GM19193 (cell line): ENCODE results near the gene GRHL3.

Experiments
- POLR2A ChIP-seq: IDR thresholded peaks from 4 replicates; pipeline ENCODE4 v1.6.1; 2011; ENCODE audit not compliant: insufficient read depth, insufficient read length; ENCODE audit errors: extremely low read depth

GRHL3 gene

GRCh38 chr1:24343412-24344089 lies 24.4 kb downstream of the GRHL3 start:
- TF ChIP-seq POLR2A: no peak

- no peak for TF ChIP-seq POLR2A
These were observed 25.1 kb downstream of the GRHL3 start for GRCh38 chr1:24344090-24344742.

GRCh38 chr1:24345334-24345733 lies 26.2 kb downstream of the GRHL3 start:
- TF ChIP-seq POLR2A: no peak

DNA sequence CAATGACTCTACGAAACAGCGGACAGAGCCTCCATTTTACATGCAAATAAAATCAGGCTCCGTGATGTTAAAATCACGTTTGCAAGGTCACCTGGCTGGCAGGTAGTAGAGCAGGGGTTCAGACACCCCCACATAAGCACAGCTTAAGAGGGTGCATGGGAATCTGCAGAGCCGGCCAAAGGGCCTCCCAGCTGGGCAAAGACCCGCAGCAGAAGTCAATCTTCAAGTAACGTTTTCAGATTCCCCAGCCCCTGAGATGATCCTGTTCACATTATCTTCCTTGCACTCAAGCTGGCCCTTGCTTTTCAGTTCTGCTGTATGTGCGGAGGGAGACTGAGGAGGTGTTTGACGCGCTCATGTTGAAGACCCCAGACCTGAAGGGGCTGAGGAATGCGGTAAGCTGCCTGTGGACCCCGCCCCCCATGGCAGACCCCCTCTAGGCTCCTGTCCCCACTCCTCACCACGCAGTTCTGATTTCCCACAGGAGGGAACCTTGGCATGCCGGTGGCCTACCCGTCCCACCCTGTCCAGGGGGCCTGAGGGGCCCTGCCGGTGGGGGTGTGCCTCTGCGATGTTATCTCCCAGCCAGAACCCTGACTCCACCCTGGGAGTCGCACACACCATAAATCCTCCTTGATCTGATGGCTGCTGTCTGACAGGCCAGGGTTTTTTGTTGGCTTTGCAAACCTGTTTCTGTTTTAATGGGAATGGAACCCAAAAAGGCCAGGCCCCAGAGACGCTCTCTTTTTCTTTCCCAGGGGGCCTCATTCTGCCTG lies 28.2 kb downstream of the GRHL3 start:
- TF ChIP-seq POLR2A: no peak

DNA sequence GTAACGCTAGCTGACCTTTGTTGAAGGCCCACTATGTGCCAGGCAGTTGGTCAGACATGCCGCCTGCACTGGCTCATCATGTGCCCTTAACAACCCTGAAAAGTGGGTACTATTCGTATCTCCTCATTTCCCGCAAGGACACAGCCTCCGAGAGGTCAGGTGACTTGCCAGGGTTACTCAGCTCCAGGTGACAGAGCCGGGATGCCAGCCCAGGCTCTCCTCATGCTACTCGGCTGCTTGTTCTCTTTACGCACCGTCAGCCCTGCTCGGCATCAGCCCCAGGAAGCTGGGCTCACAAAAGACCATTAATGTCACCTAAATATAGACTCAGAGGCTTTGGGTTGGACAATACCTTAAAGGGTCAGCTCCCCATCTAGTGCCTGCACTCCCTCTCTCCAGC lies 29.0 kb downstream of the GRHL3 start:
- TF ChIP-seq POLR2A: no peak

- TF ChIP-seq POLR2A: no peak
These were observed 30.7 kb downstream of the GRHL3 start for GRCh38 chr1:24349891-24350290.

GRCh38 chr1:24351247-24351646 lies 32.1 kb downstream of the GRHL3 start:
- TF ChIP-seq POLR2A: no peak

- TF ChIP-seq POLR2A: no peak
These were observed 32.9 kb downstream of the GRHL3 start for GRCh38 chr1:24351918-24352627.

DNA sequence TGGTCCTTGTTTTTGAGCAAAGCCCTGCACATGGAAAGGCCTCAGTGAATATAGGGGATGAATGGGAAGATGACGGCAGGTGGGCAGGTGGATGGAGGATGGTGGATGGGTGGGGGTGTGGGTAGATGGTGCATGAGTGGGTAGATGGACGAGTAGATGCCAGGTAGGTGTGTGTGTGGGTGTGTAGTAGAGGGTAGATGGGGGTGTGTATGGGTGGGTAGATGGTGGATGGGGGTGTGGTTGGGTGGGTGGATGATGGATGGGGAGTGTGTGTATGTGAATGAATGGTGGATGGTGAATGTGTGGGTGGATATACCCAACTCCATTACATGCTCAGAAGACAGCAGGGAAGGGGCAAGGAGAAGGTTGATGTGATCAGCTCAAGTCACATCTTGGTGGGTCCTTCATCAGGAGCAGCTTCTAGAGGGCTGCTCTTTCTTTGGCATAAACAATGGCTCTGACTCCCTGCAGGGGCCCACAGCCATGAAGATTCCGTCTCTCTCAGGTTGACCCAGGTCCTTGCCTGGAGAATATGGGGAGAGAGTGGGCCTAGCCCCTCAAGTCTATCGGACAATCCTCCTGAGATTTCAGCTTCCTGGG lies 34.2 kb downstream of the GRHL3 start:
- no peak for TF ChIP-seq POLR2A

- TF ChIP-seq POLR2A: no peak
These were observed 36.3 kb downstream of the GRHL3 start for GRCh38 chr1:24355466-24355865.

GRCh38 chr1:24357038-24357437 lies 37.9 kb downstream of the GRHL3 start:
- no peak for TF ChIP-seq POLR2A

DNA sequence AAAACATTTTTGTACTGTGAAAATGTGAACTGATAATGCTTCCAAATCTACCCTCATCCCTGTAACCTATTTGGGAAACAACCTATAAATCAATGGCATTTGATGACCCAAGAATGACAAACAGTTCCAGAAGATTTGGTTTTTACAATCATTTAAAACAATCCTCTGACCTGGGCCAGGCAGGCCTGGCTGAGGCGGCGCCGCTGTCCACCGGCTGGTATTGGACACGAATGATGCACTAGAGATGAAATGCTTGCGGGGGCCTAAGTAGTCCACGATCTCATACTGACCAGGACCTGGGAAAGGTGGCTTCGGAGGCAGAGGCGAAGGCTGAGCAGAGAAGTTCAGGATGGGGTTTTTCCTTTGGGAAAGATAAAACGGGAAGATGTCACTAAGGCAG lies 41.5 kb downstream of the GRHL3 start:
- TF ChIP-seq POLR2A: no peak

GRCh38 chr1:24361811-24362210 lies 42.7 kb downstream of the GRHL3 start:
- TF ChIP-seq POLR2A: no peak

DNA sequence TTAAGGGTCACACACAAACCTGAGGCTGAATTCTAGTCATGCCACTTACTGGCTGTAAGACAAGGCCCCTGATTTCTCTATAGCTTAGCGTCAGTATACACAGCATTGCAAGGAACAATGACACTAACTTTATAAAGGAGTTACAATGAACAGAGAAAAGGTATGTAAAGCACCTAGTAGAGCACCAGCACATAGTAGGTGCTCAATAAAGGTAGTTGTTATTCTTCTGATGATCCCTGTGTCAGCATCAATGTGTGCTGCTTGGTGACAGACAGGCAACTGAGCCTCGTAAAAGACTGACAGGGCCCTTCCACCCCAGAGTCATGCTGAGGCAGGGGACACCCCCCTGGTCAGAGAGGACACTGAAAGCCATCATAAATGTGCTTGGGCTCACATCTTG lies 43.2 kb downstream of the GRHL3 start:
- TF ChIP-seq POLR2A: no peak
